Mammary epithelial cell (primary cell): ENCODE data around the gene EHD3.

ENCODE experiments used
- EZH2 ChIP-seq: IDR thresholded peaks from 2 replicates; pipeline ENCODE4 v1.6.1; 2012; ENCODE audit warnings: low read length, inconsistent platforms, borderline replicate concordance
- TF ChIP-seq, protein P1 (sequence below), 2 donors: IDR thresholded peaks in 1 of 2; conservative IDR thresholded peaks in 1 of 2; 2 replicates each; pipeline ENCODE4 v1.5.1; 2011 to 2012; ENCODE audit warnings: inconsistent platforms in 2 of 2, low read length in 2 of 2, mild to moderate bottlenecking in 2 of 2, control low read depth in 1 of 2, low read depth in 1 of 2; ENCODE audit not compliant: insufficient read depth in 1 of 2; ENCODE audit errors: extremely low read depth in 1 of 2

DNA sequence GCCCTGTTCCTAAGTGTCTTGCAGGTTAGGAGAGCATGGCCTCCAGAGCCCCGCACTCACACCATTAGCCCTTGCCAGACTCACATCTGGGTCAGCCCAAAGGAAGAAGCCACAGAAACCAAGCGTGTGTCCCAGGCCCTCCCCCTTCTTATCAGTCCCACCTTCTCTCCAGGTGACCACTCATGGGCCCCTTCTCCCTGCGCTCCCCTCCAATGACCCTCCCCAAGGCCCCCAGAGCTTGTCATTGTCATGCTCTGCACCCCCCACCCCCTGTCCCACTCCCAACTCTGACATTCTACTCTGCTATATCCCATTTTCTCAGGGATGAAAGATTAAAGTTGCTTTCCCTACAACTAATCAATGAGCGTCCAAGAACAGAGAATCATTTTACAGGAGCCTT is 46.8 kb upstream of the EHD3 start:
- TF ChIP-seq, protein P1, sequence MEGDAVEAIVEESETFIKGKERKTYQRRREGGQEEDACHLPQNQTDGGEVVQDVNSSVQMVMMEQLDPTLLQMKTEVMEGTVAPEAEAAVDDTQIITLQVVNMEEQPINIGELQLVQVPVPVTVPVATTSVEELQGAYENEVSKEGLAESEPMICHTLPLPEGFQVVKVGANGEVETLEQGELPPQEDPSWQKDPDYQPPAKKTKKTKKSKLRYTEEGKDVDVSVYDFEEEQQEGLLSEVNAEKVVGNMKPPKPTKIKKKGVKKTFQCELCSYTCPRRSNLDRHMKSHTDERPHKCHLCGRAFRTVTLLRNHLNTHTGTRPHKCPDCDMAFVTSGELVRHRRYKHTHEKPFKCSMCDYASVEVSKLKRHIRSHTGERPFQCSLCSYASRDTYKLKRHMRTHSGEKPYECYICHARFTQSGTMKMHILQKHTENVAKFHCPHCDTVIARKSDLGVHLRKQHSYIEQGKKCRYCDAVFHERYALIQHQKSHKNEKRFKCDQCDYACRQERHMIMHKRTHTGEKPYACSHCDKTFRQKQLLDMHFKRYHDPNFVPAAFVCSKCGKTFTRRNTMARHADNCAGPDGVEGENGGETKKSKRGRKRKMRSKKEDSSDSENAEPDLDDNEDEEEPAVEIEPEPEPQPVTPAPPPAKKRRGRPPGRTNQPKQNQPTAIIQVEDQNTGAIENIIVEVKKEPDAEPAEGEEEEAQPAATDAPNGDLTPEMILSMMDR (conservative IDR thresholded peaks at IDR 0.05 in 1 of 2, IDR thresholded peaks at IDR 0.05 in 1 of 2; ENCODE audit: extremely low read depth in 1 of 2, insufficient read depth in 1 of 2, low read depth in 1 of 2, low read length in 2 of 2), result no peak
- TF ChIP-seq EZH2, result no peak
